Breast epithelium (tissue), 4 donors: ENCODE data around the gene DCTN2. TPM values are rescaled to one million over a fixed set of nuclear protein-coding genes. Genes with fewer than 3 reads are reported as not detected.

ENCODE experiments used
- DNase-seq, 2 donors: peaks; one replicate each; pipeline ENCODE4 v3.0.0-alpha.2; 2019; ENCODE audit warnings: low spot score in 2 of 2
- H3K27ac ChIP-seq, 2 donors: fragments of 200-600 bp; sonication (generic) in 1 of 2; one replicate each; pipeline ENCODE4 v1.5.1; 2016 to 2019; ENCODE audit warnings: mild to moderate bottlenecking in 1 of 2
- H3K27me3 ChIP-seq, 2 donors: fragments of 200-600 bp; sonication (generic) in 1 of 2; one replicate each; pipeline versions ENCODE4 v1.5.1 to v1.6.0; 2017 to 2019; ENCODE audit warnings: control low read depth in 1 of 2, mild to moderate bottlenecking in 1 of 2
- H3K36me3 ChIP-seq: fragments of 200-600 bp; one replicate; pipeline ENCODE4 v1.5.1; 2019
- H3K4me1 ChIP-seq, 2 donors: fragments of 200-600 bp; sonication (generic); one replicate each; pipeline ENCODE4 v1.5.1; 2016 to 2019; ENCODE audit warnings: control low read depth in 1 of 2
- H3K4me3 ChIP-seq, 3 donors: fragments of 200-600 bp; sonication (generic); 1 replicate in 2 of 3; 2 replicates in 1 of 3; pipeline ENCODE4 v1.5.1; 2016 to 2019; ENCODE audit warnings: mild to moderate bottlenecking in 3 of 3, moderate library complexity in 2 of 3
- H3K9me3 ChIP-seq, 2 donors: fragments of 200-600 bp; sonication (generic) in 1 of 2; one replicate each; pipeline ENCODE4 v1.5.1; 2016 to 2019; ENCODE audit warnings: control low read depth in 1 of 2
- POLR2A ChIP-seq: fragments of 450-650 bp; IDR thresholded peaks from one replicate; pipeline ENCODE4 v1.6.1; 2016; ENCODE audit warnings: antibody characterized with exemption, mild to moderate bottlenecking, moderate library complexity
- POLR2AphosphoS5 ChIP-seq, 3 donors: sonication (generic); formaldehyde crosslinking; IDR thresholded peaks; one replicate each; pipeline ENCODE4 v1.6.1; 2017; ENCODE audit warnings: antibody characterized with exemption in 3 of 3
- intact Hi-C: fragments of 100-400 bp; cut with DNase I; formaldehyde crosslinking; loops from one replicate; pipeline ENCODE4 v1.15.1; 2023; ENCODE audit warnings: low total_unique reads
- total RNA-seq, 3 donors: library from RNA; depleted of rRNA; stranded (reverse); fragments of >200 nt; gene quantifications; one replicate each; pipeline ENCODE4 v1.1.0, GENCODE V29; 2016
- TF ChIP-seq, protein P1 (sequence below), 3 donors: fragments of 450-650 bp; IDR thresholded peaks; one replicate each; pipeline ENCODE4 v1.5.1; 2016 to 2017; ENCODE audit warnings: antibody characterized with exemption in 3 of 3, mild to moderate bottlenecking in 3 of 3, moderate library complexity in 3 of 3

The DCTN2 gene
- total RNA-seq, 3 donors from 2014 or later, result 108 to 138 (median 131) TPM

DNA sequence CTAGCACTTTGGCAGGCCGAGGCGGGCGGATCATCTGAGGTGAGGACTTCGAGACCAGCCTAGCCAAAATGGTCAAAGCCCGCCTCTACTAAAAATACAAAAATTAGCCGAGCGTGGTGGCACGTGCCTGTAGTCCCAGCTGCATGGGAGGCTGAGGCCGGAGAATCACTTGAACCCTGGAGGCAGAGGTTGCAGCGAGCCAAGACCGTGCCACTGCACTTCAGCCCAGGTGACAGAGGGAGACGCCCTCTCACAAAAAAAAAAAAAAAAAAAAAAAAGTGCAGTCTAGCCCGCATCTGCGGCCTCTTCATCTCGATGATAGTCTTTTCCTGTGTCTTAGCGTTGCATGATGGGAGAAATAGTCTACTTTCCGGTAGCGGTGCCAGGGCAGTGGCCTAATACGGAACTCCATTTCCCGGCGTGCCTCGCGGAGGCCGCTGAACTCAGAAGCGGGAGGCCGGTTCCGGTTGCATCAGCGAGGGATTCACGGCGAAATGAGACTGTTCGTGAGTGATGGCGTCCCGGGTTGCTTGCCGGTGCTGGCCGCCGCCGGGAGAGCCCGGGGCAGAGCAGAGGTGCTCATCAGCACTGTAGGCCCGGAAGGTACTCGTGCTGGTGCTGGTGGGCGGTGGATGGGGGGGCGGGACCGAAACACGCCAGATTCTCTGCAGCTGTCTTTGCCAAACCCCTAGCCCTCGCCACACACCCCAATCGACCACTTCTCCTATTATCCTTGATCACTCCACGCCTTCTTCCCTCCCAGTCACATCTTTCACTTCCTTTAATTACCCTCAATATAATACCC is 59.2 kb downstream of the DCTN2 start, which contains the start of gene MARS1:
TSS of gene MARS1 (plus strand) at position 472 of the 805 bp plus-strand sequence. CDS start at position 495, 23 bp downstream.
- Histone ChIP-seq H3K27ac (peak within 1 kb of the TSS; percentile 83 to 89), H3K4me1 (peaks cover 0 to 12% of the 10 kb centered on the region in 2 donors), H3K27me3 (no peaks in the 10 kb centered on the region), H3K4me3 (peak within 1 kb of the TSS; percentile 74 to 100 (median 95)), H3K9me3 (no peaks in the 10 kb centered on the region), H3K36me3 (no peaks in the 10 kb centered on the region)
- peak; percentile 91 to 93 for DNase-seq
- TF ChIP-seq, protein P1, sequence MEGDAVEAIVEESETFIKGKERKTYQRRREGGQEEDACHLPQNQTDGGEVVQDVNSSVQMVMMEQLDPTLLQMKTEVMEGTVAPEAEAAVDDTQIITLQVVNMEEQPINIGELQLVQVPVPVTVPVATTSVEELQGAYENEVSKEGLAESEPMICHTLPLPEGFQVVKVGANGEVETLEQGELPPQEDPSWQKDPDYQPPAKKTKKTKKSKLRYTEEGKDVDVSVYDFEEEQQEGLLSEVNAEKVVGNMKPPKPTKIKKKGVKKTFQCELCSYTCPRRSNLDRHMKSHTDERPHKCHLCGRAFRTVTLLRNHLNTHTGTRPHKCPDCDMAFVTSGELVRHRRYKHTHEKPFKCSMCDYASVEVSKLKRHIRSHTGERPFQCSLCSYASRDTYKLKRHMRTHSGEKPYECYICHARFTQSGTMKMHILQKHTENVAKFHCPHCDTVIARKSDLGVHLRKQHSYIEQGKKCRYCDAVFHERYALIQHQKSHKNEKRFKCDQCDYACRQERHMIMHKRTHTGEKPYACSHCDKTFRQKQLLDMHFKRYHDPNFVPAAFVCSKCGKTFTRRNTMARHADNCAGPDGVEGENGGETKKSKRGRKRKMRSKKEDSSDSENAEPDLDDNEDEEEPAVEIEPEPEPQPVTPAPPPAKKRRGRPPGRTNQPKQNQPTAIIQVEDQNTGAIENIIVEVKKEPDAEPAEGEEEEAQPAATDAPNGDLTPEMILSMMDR (IDR thresholded peaks at IDR 0.05), result peak in 1 of 3 donors; percentile 19
- TF ChIP-seq POLR2AphosphoS5 (IDR thresholded peaks at IDR 0.05) (peak; percentile 77 to 86 (median 83)), POLR2A (no peak)
- intact Hi-C loops, result no loop called here

DNA sequence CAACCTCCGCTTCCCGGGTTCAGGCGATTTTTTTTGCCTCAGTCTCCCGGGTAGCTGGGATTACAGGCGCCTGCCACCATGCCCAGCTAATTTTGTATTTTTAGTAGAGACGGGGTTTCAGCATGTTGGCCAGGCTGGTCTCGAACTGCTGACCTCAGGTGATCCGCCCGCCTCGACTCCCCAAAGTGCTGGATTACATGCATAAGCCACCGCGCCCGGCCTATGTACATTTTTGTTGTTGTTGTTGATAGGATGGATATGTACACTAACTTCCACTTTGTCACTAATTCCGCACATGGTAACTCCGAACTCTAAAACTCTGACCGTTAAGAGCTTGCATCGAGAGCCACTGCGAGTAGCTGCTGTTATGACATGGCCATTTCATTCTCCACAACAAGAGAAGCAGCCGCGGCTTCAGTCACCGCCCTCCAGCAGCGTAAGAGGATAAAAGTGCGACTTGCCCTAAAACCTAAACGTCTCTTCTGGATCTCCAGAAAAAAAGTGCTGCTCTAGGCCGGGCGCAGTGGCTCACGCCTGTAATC is 59.9 kb downstream of the DCTN2 start:
- TF ChIP-seq, protein P1 (IDR thresholded peaks at IDR 0.05), result no peak
- no peak for TF ChIP-seq POLR2AphosphoS5 (IDR thresholded peaks at IDR 0.05)
- Histone ChIP-seq H3K4me1 (peaks cover 0 to 12% of the 10 kb centered on the region in 2 donors), H3K27me3 (no peaks in the 10 kb centered on the region), H3K27ac (no peak overlapping the region), H3K9me3 (no peaks in the 10 kb centered on the region), H3K36me3 (no peaks in the 10 kb centered on the region), H3K4me3 (peak overlapping the region; percentile 74 to 100 (median 95))
- intact Hi-C loops, result no loop called here
- DNase-seq, result no peak

DNA sequence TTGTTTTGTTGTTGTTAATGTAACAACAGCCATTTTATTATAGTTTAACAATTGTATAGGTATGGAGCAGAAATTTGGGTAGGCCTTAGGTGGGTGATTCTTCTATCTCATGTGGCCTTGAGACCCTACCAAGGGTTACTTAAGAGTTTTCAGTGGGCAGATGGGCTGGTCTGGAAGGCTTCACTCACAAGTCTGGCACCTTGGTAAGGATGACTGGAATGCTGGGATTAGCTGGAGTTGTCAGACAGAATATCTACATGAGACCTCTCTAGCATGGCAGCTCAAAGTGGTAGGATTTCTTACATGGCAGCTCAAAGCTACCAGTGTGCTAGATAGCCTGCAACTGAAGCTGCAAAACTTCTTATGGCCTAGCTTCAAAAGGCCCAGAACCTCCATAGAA is 61.3 kb downstream of the DCTN2 start:
- intact Hi-C loops, result no loop called here
- peaks cover 0 to 12% of the 10 kb centered on the region in 2 donors for H3K4me1 ChIP-seq
- DNase-seq, result no peak
- no peak overlapping the region for H3K4me3 ChIP-seq
- TF ChIP-seq POLR2AphosphoS5 (IDR thresholded peaks at IDR 0.05) (no peak), POLR2A (no peak)
- TF ChIP-seq, protein P1 (IDR thresholded peaks at IDR 0.05), result no peak
- no peaks in the 10 kb centered on the region for H3K36me3 ChIP-seq
- no peaks in the 10 kb centered on the region for H3K27me3 ChIP-seq
- H3K27ac ChIP-seq, result no peak overlapping the region
- no peaks in the 10 kb centered on the region for H3K9me3 ChIP-seq

DNA sequence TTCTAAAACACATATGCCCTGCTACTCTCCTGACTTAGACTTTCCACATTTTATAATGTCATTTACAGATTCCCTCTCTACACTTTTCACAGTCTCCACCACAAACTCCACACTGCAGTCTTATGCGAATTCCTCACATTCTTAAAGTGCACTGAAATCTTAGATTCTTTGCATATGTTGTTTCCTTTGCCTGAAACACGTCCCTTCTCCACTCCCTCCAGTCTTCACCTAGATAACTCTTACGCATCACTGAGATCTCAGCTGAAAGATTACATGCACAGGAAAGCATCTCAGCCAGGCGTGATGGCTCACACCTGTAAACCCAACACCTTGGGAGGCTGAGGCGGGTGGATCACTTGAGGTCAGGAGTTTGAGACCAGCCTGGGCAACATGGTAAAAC is 63.5 kb downstream of the DCTN2 start:
- Histone ChIP-seq H3K27ac (no peak overlapping the region), H3K9me3 (no peaks in the 10 kb centered on the region), H3K4me3 (no peak overlapping the region), H3K36me3 (no peaks in the 10 kb centered on the region), H3K4me1 (peaks cover 0 to under 1% of the 10 kb centered on the region in 2 donors), H3K27me3 (no peaks in the 10 kb centered on the region)
- no peak for TF ChIP-seq POLR2A
- no peak for DNase-seq
- intact Hi-C loops, result no loop called here

DNA sequence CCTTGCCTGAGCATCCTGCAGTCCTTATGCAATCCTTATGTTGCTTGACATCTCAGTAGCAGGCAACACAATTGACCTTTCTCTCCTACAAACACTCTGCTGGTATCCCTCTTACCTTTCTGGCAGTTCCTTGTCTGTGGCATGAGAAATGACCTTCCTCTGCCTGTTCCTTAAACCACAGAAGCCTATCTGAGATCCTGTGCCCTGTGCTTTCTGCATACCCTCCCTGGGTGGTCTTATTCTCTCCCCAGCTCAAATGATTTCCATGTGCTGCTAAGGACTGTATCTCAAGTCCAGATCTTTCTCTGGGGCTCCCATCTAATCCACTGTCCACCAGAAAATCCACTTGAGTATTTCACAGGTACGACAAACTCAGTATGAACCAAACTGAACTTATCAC is 65.3 kb downstream of the DCTN2 start:
- TF ChIP-seq POLR2AphosphoS5 (IDR thresholded peaks at IDR 0.05) (no peak), POLR2A (no peak)
- TF ChIP-seq, protein P1 (IDR thresholded peaks at IDR 0.05), result no peak
- H3K27ac ChIP-seq, result no peak overlapping the region
- no peak overlapping the region for H3K4me3 ChIP-seq
- H3K9me3 ChIP-seq, result no peaks in the 10 kb centered on the region
- H3K27me3 ChIP-seq, result peaks cover 0 to 9% of the 10 kb centered on the region in 2 donors
- no peaks in the 10 kb centered on the region for H3K36me3 ChIP-seq
- intact Hi-C loops, result no loop called here
- no peaks in the 10 kb centered on the region for H3K4me1 ChIP-seq
- no peak for DNase-seq

Other genes with a start within 250 kb of the DCTN2 start
- gene R3HDM2, start 116.1 kb downstream of the DCTN2 start, total RNA-seq, result 10 to 100 TPM; 31.6 to 43.0 (median 35.7) TPM
- not detected for gene INHBC, start 112.4 kb downstream of the DCTN2 start, total RNA-seq
- not detected for gene INHBE, start 91.9 kb downstream of the DCTN2 start, total RNA-seq
- 1 to 10 TPM in 2 of 3 donors, under 1 TPM in 1; 0.66 to 2.1 (median 1.2) TPM for gene GLI1, start 87.4 kb downstream of the DCTN2 start, total RNA-seq
- gene ARHGAP9, start 67.3 kb downstream of the DCTN2 start, total RNA-seq, result 10 to 100 TPM; 10.8 to 16.6 (median 11.1) TPM
- 10 to 100 TPM; 39.2 to 65.9 (median 60.2) TPM for gene MARS1, start 59.1 kb downstream of the DCTN2 start, total RNA-seq
- 10 to 100 TPM; 39.0 to 58.4 (median 51.2) TPM for gene DDIT3, start 26.7 kb downstream of the DCTN2 start, total RNA-seq
- gene MBD6, start 24.4 kb downstream of the DCTN2 start, total RNA-seq, result 10 to 100 TPM; 12.6 to 26.1 (median 19.7) TPM
- 1 to 10 TPM in 1 of 3 donors, under 1 TPM in 1, not detected in 1; 0.98 to 1.2 TPM for gene KIF5A, start 2.9 kb upstream of the DCTN2 start, total RNA-seq
- gene PIP4K2C, start 44.0 kb upstream of the DCTN2 start, total RNA-seq, result 10 to 100 TPM; 13.8 to 26.9 (median 24.6) TPM
- gene DTX3, start 57.6 kb upstream of the DCTN2 start, total RNA-seq, result 10 to 100 TPM in 2 of 3 donors, 1 to 10 TPM in 1; 3.0 to 35.1 (median 25.9) TPM
- gene ARHGEF25, start 64.2 kb upstream of the DCTN2 start, total RNA-seq, result 10 to 100 TPM in 2 of 3 donors, 1 to 10 TPM in 1; 8.3 to 28.2 (median 19.2) TPM
- 1 to 10 TPM; 1.1 to 2.6 (median 1.2) TPM for gene B4GALNT1, start 86.0 kb upstream of the DCTN2 start, total RNA-seq
- 100 to 1,000 TPM; 184 to 431 (median 213) TPM for gene OS9, start 146.9 kb upstream of the DCTN2 start, total RNA-seq
- gene AGAP2, start 191.6 kb upstream of the DCTN2 start, total RNA-seq, result 1 to 10 TPM; 1.2 to 1.8 (median 1.6) TPM
- gene TSPAN31, start 197.8 kb upstream of the DCTN2 start, total RNA-seq, result 100 to 1,000 TPM in 1 of 3 donors, 10 to 100 TPM in 2; 55.5 to 107 (median 73.1) TPM
- gene CDK4, start 205.1 kb upstream of the DCTN2 start, total RNA-seq, result 100 to 1,000 TPM; 105 to 136 (median 109) TPM
- gene MARCHF9, start 207.9 kb upstream of the DCTN2 start, total RNA-seq, result 1 to 10 TPM; 6.9 to 9.8 (median 7.5) TPM
- gene CYP27B1, start 219.9 kb upstream of the DCTN2 start, total RNA-seq, result 1 to 10 TPM in 1 of 3 donors, under 1 TPM in 2; 0.33 to 2.2 (median 0.48) TPM
- gene METTL1, start 224.9 kb upstream of the DCTN2 start, total RNA-seq, result 10 to 100 TPM in 1 of 3 donors, 1 to 10 TPM in 2; 4.8 to 12.6 (median 8.2) TPM
- gene EEF1AKMT3, start 225.4 kb upstream of the DCTN2 start, total RNA-seq, result 10 to 100 TPM; 15.7 to 18.1 (median 16.5) TPM
- gene TSFM, start 235.6 kb upstream of the DCTN2 start, total RNA-seq, result 10 to 100 TPM; 17.9 to 30.8 (median 27.2) TPM